HG02884 (cell line): ENCODE data around the gene PLCB2.

Source experiments
- ATAC-seq: cut with Tn5 transposase; IDR thresholded peaks from one replicate; pipeline ENCODE4 v1.9.1; 2021; ENCODE audit warnings: mild to moderate bottlenecking, moderate library complexity; ENCODE audit not compliant: unreplicated experiment

The PLCB2 gene

DNA sequence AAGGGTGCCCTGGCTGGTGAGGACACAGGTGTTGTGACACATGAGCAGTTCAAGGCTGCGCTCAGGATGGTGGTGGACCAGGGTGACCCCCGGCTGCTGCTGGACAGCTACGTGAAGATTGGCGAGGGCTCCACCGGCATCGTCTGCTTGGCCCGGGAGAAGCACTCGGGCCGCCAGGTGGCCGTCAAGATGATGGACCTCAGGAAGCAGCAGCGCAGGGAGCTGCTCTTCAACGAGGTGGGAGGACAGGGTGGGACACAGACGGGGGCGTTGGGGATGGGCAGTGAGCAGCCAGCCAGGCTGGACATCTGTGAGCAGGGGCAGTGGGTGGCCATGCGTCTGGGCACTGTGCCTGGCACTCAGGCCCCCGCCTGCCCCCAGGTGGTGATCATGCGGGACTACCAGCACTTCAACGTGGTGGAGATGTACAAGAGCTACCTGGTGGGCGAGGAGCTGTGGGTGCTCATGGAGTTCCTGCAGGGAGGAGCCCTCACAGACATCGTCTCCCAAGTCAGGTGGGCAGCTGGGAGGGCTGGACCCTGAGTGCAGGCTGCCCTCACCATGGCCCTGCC lies 35.2 kb downstream of the PLCB2 start:
- ATAC-seq, result no peak

DNA sequence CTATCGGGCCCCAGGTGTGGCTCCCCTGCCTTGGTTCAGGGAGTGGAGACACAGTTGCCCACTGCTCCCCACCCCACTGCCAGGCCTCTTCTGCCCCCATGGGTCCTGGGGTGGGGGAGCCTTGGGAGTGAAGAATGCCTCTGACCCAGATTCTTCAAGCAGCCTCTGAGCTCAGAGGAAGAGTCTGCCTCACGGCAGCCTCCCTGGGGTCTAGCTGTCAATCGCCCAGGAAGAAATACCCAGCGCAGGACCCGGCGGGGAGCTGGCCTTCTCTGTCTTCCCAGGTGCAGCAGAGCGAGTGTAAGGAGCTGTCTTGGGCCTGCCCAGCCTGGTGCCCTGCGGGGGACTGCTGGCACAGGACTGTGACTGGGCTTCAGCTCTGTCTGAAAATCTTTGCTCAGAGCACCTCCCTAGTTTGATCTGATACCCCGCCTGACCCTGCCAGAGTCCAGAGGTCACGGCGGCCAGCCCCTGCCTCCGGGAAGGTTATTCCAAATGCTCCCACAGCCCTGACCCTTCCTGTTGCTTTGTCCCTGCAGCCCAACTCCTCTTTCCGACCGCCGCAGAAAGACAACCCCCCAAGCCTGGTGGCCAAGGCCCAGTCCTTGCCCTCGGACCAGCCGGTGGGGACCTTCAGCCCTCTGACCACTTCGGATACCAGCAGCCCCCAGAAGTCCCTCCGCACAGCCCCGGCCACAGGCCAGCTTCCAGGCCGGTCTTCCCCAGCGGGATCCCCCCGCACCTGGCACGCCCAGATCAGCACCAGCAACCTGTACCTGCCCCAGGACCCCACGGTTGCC lies 35.9 kb downstream of the PLCB2 start:
- no peak for ATAC-seq

DNA sequence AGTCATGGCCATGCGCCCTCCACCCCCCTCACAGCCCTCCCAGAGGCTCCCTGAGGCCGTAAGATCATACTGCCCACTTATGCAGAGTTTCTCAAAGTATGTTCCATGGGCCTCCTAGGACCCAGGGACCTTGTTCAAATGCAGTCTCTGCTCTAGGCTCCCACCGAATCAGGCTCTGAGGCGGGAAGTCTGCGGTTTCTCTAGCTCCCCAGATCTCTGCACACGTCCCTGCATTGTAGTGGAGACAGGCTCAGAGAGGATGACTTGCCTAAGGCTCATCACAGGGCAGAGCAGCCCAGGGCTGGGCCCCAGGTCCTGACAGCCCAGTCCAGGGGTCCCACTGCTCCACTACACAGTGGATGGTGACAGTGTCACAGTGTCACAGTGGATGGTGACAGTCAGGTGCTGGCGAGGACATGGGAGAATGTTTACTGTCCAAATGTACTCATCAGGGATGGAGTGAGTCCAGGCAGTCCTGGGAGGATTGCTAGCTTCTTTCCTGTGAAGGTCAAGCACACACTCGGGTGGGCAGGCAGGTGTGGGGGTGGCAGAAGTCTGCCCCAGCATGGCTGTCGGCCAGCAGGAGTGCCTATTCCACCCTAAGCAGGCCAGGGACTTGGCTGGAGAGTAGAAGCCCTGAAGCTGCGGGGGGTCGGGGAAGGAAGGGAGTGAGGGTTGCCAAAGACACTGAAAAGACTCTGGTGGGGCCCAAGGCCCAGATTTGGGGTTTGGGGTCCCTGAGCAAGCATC lies 37.3 kb downstream of the PLCB2 start:
- ATAC-seq, result no peak

DNA sequence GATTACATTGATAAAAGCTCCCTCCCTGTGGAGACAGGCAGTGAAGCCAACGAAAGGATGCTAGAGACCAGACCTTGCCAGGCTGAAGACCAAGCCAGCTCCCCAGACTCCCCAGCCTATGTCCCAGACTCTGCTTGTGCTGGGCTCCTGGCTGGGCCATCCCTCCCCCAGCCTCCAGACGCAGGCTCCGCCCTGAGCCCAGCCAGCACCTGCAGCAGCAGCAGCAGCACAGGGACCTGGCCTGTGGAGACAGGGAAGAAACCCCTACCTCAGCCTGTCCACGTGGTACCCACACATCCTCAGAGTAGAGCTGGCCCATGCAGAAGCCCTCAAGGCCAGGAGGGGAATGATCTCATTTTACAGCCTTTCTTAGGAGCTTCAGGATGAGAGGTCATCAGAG lies 38.1 kb downstream of the PLCB2 start:
- no peak for ATAC-seq

DNA sequence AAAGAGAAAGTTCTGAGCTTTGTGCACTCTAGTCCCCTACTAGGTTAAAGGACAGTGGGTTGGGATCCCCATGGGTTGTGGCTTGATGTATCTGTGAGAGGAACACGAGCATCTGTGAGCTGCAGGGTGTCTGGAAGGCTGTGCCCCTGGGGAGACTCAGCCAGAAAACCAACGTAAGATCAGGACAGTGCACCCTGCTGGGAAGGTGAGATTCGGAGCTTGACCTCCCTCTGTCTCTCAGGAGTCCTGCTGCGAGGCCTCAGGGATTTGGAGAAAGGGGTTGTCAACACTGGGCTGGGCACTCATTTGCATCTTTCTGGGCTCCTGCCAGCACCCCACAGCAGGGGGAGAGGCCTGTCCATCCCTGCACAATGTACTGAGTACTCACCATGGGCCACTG lies 40.1 kb downstream of the PLCB2 start:
- no peak for ATAC-seq

DNA sequence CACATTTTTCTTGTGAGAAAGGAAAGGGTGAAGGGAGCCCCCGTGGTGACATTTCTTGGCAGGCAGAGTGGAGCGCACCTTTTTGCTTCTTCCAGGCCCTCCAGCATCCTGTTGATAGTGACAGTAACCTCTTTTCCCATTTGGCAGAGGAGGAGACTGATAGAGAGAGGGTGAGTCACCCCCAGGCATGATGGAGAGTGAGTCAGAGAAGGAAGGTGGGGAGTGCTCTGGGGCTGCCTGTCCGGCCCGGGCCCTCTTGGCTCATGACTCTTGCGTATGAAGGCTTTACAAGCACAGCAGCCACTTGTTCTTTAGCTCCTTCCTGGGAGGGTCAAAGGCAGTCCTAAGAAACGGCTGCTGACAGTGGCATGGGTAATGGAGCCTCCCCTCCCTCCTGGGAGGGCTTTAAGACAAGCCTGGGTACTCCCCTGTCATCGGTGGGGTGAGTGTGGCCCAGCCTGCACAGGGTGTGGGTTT lies 40.9 kb downstream of the PLCB2 start:
- ATAC-seq, result no peak

DNA sequence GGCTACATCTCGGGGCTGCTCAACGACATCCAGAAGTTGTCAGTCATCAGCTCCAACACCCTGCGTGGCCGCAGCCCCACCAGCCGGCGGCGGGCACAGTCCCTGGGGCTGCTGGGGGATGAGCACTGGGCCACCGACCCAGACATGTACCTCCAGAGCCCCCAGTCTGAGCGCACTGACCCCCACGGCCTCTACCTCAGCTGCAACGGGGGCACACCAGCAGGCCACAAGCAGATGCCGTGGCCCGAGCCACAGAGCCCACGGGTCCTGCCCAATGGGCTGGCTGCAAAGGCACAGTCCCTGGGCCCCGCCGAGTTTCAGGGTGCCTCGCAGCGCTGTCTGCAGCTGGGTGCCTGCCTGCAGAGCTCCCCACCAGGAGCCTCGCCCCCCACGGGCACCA lies 41.9 kb downstream of the PLCB2 start:
- no peak for ATAC-seq

DNA sequence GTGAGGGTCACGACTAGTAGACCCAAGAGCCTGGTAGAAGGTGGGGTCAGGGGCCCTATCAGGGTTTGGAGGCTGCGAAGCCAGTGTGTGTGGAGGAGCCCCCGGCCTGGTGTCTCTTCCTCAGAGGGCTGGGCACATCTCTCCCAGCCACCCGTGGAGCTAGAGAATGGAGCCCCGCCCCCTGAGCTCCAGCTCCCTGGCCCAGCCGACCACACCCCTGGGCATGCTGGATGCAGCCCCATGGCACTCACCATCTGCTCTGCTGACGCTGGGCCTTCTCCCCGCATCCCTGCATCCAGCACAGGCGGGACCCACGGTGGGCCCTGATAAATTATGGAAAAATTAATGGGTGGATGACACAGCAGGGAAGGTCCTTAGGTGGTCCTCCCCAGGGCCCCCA lies 42.4 kb downstream of the PLCB2 start:
- no peak for ATAC-seq

DNA sequence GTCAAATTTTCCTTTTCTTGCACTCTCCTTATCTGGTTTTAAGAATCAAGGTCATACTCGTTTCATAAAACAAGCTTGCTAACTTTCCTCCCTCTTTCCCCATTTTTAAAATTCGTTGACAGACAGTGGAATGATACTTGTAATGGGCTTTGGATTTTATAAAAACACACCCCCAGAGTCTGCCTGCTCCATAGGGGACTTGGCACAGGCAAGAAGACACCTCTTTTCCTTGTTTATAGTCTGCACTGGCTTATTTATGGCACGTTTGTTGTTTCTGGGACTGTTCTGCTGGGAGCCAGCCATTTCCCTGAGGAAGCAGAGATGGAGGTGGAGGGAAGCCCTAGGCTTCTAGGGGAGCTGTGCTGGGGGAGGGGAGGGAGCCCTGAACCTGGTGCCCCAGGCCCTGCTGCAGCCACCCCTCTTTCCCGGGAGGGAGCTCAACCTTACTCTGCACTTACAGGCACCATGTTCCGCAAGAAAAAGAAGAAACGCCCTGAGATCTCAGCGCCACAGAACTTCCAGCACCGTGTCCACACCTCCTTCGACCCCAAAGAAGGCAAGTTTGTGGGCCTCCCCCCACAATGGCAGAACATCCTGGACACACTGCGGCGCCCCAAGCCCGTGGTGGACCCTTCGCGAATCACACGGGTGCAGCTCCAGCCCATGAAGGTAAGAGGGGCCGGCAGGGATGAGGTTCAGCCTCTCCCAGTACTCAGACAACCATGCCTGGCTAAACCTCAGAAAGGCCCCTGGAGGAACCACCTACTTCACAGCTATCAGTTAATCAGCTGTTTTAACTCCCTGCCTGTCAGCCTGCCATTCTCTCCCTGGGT lies 43.2 kb downstream of the PLCB2 start:
- ATAC-seq, result no peak

DNA sequence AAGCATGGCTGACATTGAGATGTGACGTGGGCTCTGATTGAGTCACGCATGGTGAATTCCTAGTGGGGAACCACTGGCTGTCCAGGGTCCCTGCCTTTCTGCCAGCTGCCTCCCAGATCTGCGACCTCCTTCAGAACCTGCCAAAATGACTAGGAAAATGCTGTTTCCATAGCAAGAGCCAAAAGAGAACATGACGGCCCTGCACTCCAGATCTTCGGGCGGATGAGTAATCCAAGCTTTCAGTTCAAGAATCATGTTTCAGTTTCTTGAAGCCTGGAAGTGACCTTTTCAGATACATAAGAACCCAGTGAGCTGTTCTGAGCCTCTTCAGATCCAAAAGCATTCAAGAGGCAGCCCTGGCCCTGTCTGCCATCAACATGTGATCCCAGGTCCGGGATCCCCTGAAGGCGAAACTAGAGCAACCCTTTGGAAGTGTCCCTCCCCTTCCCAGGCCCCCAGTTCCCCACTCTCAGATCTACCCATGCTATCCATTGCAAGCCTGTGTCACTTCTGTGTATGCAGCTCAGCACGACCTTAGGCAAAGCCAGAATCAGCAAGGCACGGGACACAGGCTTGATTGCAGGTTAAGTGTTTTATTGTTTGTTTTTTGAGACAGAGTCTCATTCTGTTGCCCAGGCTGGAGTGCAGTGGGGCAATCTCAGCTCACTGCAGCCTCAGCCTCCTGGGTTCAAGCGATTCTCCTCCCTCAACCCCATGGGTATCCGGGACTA lies 44.5 kb downstream of the PLCB2 start:
- no peak for ATAC-seq

DNA sequence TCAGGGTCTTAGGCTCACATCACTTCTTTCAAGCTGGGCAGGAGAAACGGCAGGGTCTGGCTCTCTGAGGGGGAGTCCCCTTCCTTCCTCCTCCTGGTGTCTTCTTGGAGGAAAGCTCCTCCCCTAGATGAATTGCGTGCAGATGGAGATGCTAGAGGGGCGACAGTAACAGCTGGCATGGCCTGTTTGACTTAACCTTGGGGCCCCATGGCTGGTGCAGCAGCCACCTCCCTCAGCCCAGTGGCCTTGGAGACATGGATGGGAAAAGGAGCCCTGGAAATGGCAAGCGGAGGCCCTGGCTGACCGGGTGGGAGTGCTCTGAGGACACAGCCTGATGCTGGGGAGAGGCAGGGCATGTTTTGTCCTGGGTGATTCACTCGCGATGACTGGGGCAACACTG lies 48.7 kb downstream of the PLCB2 start:
- no peak for ATAC-seq

DNA sequence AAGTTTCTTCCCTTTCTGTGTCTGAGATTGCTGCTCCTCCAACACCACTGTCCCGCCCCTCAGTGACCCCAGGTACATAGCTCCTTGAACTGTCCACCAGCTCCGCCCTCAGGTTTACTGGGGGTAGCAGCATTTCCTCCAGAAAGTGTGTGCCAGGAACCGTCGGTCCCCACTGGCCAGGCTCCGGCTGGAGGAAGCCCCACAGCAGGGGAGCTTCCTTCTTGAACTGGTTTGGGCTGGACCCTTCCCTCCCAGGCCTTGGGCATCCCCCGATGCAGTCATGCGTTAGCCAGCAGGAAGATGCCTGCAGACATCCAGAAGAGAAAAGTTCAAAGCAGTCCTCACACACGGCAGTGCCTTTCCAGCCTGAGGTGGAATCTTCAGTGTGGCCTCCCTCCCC lies 49.2 kb downstream of the PLCB2 start:
- ATAC-seq, result no peak

DNA sequence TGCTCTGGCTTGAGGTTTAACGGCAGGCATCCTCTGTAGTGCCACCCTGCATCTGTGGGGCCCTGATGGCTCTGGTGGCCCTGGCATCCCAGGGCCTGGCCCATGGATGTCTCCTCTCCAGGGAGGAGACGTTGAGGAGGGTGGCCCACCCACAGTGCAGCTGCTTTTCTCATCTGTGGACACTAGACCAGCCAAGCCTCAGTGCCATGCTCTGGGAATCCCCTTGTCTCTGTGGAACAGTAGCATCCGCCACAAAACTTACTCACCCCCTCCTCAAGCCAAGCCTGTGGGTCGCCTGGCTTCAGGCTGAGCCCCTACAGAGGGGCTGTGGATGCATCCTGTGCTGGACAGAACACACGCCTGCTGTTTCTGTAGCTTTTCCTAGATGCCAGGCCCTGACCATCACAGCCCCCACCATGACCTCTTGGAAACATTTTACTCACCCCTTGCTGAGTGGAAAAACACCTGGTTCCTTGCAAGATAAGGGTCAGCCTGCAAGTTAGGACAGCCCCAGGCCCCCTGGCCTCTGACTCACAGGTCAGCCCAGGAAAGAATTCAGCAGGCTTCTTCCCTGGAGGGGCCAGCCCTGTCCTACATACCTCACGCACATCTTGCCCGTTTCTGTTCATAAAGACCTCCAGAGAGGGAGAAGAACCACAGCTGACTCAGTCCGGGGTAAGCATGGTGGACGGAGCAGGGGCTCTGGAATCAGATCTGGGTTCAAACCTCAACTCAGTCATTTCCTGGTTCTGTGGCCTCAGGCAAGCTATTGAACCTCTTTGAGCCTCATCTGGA lies 49.9 kb downstream of the PLCB2 start:
- no peak for ATAC-seq

DNA sequence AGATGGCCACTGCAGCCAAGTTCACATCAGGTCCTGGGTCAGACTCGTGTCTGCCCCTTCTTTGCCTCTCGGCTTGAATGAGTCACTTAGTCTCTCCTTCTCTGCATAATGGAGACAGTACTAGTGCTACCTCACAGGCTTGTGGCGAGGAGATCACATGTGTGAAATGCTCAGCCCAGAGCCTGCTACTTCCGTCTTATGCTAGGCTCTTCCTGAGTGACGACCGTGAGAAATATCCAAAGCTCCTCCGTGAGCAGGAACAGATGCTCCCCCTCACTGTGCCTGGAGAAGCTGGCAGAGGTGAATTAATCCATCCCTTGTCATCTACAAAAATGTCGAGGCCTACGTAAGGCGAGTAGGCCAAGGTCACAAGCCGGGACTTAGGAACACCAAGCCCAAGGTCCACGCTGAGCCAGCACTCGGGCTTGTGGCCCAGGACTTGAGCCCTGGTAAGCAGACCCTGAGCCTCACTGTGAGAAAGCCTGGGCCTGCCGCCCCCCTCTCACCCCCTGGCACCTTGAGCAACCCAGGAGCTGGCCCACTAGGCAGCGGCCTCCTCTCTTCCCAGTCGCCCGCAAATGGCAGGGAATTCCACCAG lies 51.0 kb downstream of the PLCB2 start:
- ATAC-seq, result no peak

DNA sequence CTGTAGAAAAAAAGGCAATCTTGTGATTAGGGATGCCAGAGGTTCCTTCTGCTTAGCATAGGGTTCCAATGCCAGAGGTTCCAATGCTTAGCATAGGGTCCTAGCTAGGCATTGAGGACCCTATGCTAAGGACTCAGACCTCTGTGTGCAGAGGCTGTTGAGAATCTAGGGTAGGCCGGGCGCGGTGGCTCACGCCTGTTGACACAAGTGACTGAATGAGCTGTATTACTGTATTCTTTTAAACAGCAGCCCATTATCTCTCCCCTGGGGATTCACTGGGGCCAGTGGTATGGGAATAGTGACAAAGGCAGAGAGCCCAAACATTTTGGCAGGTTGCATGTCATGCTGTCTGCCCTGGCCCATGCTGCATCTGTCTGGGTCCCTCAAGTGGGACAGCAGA lies 52.7 kb downstream of the PLCB2 start:
- no peak for ATAC-seq

DNA sequence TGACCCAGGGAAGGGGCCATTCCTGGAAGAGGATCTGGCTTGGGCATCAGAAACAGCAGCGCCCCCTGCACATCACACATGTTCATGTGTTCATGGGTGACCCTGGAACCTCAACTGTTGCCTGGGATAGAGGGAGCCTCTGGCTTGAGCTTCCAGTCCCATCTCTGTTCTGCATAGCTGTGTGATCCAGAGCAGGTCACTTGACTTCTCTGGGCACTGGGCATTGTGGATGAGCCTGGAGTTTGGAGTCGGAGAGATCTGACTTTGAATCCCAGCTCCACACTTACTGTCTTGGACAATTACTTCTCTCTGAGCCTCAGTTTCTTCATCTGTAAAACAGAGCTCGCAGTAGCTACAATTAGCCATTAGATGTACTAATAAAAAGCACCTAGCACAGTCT lies 53.3 kb downstream of the PLCB2 start:
- ATAC-seq, result no peak

DNA sequence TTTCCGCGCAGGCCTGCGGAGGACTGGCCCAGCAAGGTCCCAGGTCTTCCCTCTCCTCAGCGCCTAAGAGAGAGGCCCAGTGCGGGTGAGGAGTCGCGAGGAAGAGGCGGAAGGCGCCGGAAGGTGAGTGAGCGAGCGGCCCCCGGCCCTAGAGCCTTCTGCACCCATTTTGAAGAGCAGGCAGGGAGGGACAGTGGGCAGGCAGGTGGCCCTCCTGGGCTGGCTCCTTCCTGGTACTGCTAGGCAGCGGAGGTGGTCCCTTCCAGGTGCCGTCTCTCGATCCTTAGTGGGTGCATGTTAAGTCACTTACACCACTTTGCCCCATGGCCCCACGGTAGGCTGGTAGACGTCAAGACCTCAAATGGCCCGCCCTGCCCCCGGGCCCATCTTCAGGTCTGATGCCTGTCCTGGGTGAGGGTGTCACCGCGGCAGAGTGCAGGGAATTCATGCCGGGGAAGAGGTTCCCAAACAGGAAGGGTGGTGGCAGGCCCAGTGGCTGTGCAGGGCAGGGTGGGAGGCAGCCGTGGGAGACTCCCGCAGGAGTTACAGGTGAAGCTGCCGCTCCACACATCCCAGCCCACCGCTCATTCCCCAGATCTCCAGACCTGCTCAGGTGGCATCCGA lies 54.5 kb downstream of the PLCB2 start:
- ATAC-seq, result no peak

DNA sequence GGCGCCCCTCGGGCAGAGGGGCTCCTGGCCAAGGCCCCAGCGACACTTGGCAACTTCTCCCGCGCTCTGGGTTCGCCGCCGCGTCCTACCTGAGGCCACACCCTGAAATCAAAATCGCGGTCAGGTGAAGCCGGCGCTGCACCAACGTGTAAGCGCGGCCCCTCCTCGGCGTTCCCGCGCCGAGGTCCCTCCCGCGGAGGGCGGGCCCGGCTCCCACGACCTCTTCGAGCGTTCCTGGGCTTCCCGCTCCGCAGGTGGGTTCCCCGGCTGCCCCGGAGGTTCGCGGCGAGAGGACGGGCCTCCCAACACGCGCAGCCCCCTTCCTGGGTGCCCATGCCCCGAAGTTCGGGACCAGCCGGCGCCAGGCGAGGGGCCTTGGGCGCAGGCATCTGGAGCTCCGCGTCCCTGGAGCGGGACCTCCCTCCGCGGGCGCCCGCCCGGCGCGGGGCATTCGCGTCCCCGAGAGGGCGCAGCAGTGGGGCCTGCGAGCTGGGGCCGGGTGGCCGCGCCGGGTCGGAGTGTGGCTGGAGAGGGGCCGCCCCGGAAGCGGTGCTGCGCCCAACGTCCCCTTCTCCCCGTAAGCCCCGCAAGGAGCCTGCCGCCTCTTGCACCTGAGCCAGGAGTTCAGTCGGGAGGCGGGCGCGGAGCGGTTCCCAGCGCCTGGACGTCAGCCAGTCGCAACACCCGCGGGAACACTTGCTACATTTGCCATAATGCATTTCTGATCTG lies 55.1 kb downstream of the PLCB2 start:
- no peak for ATAC-seq
